ENCODE measurements around the gene OXTR. TPM values are rescaled to one million over a fixed set of nuclear protein-coding genes. Genes with fewer than 3 reads are reported as not detected.

OXTR gene
- total RNA-seq, 1 experiment from 2014 or later: 0.63 TPM

DNA sequence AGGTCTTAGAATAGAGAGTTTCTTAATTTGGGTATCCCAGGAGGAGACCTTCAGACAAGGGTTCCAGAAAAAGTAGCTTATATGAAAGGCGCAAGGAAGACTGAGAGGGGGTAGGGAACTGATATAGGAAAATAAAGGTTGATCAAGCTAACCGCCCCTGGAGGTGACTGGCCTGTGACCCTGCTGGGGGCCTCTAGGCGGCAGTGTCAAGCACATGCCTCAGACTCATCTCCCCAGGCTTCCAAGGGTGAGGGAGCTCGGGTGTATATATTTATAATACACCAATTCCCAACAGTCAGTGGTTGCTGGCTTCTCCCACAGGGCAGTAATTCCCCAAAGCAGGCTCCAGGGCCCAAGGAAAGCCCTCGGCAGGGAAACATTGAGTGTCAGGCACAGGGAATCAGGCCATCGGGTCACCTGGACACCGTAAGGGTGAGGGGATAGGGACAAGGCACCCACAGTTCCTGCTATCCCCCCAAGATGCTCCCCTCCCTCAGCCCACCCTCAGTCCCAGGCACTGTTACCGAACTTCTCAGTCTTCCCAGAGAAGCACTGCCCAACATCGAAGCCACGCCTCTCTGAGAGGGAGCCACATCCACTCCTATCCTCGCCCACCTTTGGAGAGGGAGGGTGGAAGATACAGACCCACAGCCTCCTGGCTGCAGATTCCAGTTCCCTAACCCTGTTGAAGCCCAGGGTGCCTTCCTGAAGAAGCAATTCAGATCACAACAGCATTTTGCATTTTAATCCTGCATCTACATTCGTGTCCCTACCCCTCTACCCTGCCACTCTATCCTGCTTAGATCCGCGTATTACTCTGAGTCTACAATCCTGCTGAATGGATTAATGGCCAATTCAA lies 55.3 kb downstream of the OXTR start:
- no TSS peak for BruUV-seq (replicated peaks)
- H3K27ac Mint-ChIP-seq (ENCODE audit: low read depth, unreplicated experiment): no peak overlapping the region
- H3K9me3 Mint-ChIP-seq (ENCODE audit: unreplicated experiment): no peaks in the 10 kb centered on the region
- H3K4me3 Mint-ChIP-seq (ENCODE audit: unreplicated experiment): no peak overlapping the region
- peak; percentile 47 for DNase-seq (ENCODE audit: unreplicated experiment)
- intact Hi-C loops (cut with micrococcal nuclease): loop anchor here (5.0 kb wide), 1 partner anchor 43 kb away; no protein-coding TSS in a partner anchor
- H3K36me3 Mint-ChIP-seq (ENCODE audit: insufficient read depth, unreplicated experiment): no peaks in the 10 kb centered on the region
- no peaks in the 10 kb centered on the region for H3K27me3 Mint-ChIP-seq (ENCODE audit: insufficient read depth, unreplicated experiment)
- H3K4me1 Mint-ChIP-seq (ENCODE audit: insufficient read depth, unreplicated experiment): peaks cover 25% of the 10 kb centered on the region
- POLR2A ChIA-PET: interaction anchor here (0.8 kb wide), 1 partner anchor 10 kb away, joined by 3 read pairs; no protein-coding TSS in a partner anchor
- TF ChIP-seq, protein P1, sequence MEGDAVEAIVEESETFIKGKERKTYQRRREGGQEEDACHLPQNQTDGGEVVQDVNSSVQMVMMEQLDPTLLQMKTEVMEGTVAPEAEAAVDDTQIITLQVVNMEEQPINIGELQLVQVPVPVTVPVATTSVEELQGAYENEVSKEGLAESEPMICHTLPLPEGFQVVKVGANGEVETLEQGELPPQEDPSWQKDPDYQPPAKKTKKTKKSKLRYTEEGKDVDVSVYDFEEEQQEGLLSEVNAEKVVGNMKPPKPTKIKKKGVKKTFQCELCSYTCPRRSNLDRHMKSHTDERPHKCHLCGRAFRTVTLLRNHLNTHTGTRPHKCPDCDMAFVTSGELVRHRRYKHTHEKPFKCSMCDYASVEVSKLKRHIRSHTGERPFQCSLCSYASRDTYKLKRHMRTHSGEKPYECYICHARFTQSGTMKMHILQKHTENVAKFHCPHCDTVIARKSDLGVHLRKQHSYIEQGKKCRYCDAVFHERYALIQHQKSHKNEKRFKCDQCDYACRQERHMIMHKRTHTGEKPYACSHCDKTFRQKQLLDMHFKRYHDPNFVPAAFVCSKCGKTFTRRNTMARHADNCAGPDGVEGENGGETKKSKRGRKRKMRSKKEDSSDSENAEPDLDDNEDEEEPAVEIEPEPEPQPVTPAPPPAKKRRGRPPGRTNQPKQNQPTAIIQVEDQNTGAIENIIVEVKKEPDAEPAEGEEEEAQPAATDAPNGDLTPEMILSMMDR (IDR thresholded peaks at IDR 0.05; ENCODE audit: unreplicated experiment): peak; percentile 38
- CTCF ChIA-PET: interaction anchor here (0.5 to 1.8 kb wide), 4 partner anchors 10 to 602 kb away, joined by 3 to 8 read pairs (median 6); no protein-coding TSS in a partner anchor

DNA sequence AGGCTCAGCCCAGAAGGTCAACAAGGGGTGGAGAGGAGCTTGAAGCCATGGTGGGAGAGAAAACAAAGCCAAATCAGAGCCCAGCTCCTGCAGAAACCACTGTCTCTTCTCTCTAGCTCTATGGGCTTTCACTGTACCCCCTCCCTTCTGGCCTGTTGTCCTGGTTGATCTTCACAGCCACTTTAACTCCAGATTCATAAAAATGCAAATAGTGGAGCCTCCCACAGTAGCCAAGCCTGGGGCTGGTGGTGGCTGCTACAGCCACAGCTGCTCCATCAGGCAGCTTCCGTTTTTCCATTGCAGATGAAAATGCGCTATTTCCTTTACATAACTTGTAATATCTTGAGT lies 56.5 kb downstream of the OXTR start:
- peak overlapping the region; percentile 84 for H3K27ac Mint-ChIP-seq (ENCODE audit: low read depth, unreplicated experiment)
- BruUV-seq (replicated peaks): no TSS peak
- peaks cover 25% of the 10 kb centered on the region for H3K4me1 Mint-ChIP-seq (ENCODE audit: insufficient read depth, unreplicated experiment)
- POLR2A ChIA-PET: interaction anchor here (0.7 to 1.8 kb wide), 3 partner anchors 11 to 28 kb away, joined by 3 to 10 read pairs (median 4); no protein-coding TSS in a partner anchor
- CTCF ChIA-PET: interaction anchor here (0.8 to 1.8 kb wide), 4 partner anchors 8 to 42 kb away, joined by 3 to 8 read pairs (median 3); no protein-coding TSS in a partner anchor
- intact Hi-C loops (cut with micrococcal nuclease): loop anchor here (1.0 to 5.0 kb wide), 2 partner anchors 27 to 44 kb away; no protein-coding TSS in a partner anchor
- H3K9me3 Mint-ChIP-seq (ENCODE audit: unreplicated experiment): no peaks in the 10 kb centered on the region
- no peaks in the 10 kb centered on the region for H3K27me3 Mint-ChIP-seq (ENCODE audit: insufficient read depth, unreplicated experiment)
- no peaks in the 10 kb centered on the region for H3K36me3 Mint-ChIP-seq (ENCODE audit: insufficient read depth, unreplicated experiment)
- no peak for DNase-seq (ENCODE audit: unreplicated experiment)
- TF ChIP-seq, protein P1 (IDR thresholded peaks at IDR 0.05; ENCODE audit: unreplicated experiment): no peak
- peak overlapping the region; percentile 42 for H3K4me3 Mint-ChIP-seq (ENCODE audit: unreplicated experiment)

DNA sequence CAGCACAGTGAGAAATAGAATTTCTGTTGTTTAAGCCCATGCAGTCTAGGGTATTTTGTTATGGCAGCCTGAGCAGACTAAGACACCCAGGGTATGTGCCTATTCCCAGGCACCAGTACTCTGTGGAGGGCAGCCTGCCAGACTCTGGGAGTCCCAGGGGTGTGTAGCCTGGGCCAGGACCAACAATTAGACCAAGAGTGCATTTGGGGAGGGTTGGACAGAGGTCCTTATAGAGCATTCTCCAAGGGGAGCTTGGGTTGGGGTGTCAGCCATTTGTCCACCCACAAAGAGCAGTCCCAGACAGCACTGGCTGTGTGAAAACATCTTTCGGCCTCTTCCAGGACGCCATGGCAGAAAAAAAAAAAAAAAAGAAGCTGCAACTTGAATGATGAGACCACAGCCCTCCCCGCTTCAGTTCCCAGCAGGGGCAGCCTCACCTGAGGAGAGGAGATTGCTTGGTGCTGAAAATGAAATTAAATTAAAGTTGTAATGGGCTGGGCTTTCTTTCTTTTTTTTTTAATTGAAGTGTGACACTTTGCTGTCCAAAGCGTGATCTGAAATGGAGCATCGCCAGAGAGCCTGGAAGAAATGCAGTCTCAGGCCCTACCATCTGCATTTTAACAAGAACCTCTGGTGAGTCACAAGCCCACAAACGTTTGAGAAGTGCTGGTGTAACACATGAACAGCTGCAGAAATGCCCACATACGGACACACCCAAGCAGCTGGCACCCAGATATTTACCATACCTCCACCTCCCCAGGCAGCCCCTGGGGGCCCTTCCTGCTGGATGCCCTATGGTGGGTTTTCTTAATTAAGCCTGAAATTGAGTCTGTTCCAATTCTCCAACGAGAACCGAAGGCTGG lies 57.1 kb downstream of the OXTR start:
- BruUV-seq (replicated peaks): no TSS peak
- peak; percentile 86 for DNase-seq (ENCODE audit: unreplicated experiment)
- H3K27me3 Mint-ChIP-seq (ENCODE audit: insufficient read depth, unreplicated experiment): no peaks in the 10 kb centered on the region
- H3K27ac Mint-ChIP-seq (ENCODE audit: low read depth, unreplicated experiment): peak overlapping the region; percentile 84
- H3K4me1 Mint-ChIP-seq (ENCODE audit: insufficient read depth, unreplicated experiment): peaks cover 25% of the 10 kb centered on the region
- H3K4me3 Mint-ChIP-seq (ENCODE audit: unreplicated experiment): peak overlapping the region; percentile 42
- ChIA-PET CTCF (interaction anchor here (0.5 to 2.2 kb wide), 7 partner anchors 8 to 57 kb away, joined by 3 to 8 read pairs (median 4); partner anchors contain the start of gene OXTR), POLR2A (interaction anchor here (0.7 to 1.8 kb wide), 3 partner anchors 11 to 29 kb away, joined by 3 to 10 read pairs (median 4); no protein-coding TSS in a partner anchor)
- no peaks in the 10 kb centered on the region for H3K9me3 Mint-ChIP-seq (ENCODE audit: unreplicated experiment)
- intact Hi-C loops (cut with micrococcal nuclease): loop anchor here (1.0 to 5.0 kb wide), 2 partner anchors 28 to 45 kb away; no protein-coding TSS in a partner anchor
- TF ChIP-seq, protein P1 (IDR thresholded peaks at IDR 0.05; ENCODE audit: unreplicated experiment): no peak
- H3K36me3 Mint-ChIP-seq (ENCODE audit: insufficient read depth, unreplicated experiment): no peaks in the 10 kb centered on the region
